HG02759 (cell line): ENCODE measurements around the gene FAM174A.
A peak's percentile ranks its signal among the peaks of the same experiment; 100 is the strongest.

ENCODE experiments used
- ATAC-seq: cut with Tn5 transposase; IDR thresholded peaks from one replicate; pipeline ENCODE4 v1.9.1; 2021; ENCODE audit warnings: mild to moderate bottlenecking, moderate library complexity; ENCODE audit not compliant: unreplicated experiment

The FAM174A gene

DNA sequence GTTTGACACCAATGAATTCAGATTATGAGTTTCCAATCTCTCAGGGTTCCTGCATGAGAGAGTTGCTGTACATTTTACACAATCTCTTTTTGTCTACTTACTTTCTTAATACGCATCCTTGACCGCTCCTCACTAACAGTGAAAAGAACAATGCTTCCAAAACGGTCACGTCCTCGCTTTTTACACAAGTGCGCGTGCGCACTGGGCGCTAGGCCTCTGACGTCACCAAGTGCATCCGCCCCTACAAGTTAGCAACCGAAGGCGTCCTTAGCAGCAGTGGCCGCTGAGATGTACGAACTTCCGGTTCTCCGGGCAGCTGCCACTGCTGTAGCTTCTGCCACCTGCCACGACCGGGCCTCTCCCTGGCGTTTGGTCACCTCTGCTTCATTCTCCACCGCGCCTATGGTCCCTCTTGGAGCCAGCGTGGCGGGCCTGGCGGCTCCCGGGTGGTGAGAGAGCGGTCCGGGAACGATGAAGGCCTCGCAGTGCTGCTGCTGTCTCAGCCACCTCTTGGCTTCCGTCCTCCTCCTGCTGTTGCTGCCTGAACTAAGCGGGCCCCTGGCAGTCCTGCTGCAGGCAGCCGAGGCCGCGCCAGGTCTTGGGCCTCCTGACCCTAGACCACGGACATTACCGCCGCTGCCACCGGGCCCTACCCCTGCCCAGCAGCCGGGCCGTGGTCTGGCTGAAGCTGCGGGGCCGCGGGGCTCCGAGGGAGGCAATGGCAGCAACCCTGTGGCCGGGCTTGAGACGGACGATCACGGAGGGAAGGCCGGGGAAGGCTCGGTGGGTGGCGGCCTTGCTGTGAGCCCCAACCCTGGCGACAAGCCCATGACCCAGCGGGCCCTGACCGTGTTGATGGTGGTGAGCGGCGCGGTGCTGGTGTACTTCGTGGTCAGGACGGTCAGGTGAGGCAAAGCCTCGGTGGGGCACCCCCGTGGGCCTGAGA lies at the start of gene FAM174A:
Gene FAM174A, plus strand, starts transcription at position 315 of the 946 bp plus-strand sequence. Its CDS starts 157 bp downstream, at position 472.
- ATAC-seq, result peak; percentile 98

DNA sequence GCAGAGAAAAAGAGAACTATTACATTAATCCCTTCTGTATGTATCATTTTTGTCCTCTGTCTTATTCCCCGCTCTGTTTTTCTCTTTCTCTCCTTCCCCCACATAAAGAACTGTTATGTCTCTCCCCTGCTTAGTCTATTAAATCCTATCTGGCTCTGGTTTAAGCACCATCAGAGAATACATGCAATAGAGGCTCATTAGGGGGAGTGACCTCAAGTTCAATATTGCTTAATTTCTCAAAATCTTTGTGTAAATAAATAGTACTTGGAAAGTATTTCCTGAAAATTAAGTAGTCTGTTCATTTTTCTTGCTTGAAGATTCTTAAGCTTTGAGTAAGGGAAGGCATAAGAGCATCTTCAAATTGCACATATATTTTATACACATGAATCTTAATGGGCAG lies 41.2 kb upstream of the FAM174A start:
- no peak for ATAC-seq

DNA sequence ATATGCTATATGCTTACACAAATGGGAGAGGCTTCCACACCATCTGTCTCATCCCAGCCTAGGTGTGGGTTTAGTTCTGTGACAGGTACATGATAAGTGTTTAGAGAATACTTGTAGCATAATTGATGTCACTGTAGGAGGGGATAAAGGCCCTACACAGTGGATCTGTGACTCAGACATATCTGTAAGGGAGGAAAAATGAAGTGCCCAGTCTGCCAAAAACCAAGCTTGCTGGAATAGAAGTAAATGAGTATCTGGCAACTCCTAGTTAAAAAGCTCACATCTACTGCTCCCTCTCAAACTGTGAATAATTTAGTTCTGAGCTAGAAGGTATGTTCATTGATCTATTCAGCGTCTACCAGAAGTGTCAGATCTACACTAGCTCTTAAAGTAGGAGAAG lies 38.9 kb upstream of the FAM174A start:
- no peak for ATAC-seq

DNA sequence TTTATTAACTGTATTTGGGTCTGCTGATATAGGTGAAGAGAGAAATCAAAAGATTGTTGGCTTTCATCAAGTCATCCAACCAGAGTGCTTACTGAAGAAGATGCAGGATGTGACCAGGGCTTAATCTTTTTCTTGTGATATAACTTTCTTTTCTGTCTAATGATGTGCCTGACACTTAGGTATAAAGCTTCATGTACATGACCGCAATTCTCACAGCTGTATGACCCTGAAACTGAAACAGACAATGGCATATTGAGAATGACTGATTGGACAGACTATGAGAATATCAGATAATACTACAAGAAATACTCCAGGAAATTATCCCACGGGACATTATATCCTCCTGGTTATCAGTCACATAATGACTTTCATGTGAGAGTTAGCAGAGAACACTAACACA lies 32.5 kb upstream of the FAM174A start:
- ATAC-seq, result no peak

DNA sequence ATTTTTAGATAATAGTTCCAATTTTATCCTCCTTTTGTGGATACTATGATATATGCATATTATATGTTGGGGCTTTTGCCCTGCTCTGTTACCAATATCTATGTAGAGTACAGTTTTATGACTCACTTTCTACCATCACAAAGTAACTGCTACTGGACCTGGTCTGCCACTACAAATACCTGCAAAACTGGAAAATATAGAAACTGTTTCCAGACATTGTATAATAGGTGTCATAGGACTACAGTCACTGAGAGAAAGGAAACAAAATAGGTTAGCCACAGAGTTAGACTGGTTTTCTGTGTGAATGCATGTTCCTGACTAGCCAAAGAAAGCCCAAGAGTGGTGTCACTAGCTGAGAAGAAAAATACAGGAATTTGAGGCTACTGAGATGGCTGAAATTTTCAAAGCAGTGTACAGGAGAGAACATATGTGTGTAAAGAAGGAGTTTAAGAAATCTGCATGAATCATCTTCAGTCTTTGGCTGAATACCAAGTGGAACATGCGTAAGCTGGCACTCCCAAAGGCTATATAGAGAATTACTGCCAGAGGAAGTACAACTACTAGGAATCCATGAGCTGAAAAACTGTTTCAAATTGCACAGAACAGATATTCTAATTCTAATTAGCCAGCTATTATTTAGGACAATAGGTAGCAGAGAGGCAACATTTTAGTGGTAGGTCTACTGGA lies 29.0 kb upstream of the FAM174A start:
- ATAC-seq, result no peak

DNA sequence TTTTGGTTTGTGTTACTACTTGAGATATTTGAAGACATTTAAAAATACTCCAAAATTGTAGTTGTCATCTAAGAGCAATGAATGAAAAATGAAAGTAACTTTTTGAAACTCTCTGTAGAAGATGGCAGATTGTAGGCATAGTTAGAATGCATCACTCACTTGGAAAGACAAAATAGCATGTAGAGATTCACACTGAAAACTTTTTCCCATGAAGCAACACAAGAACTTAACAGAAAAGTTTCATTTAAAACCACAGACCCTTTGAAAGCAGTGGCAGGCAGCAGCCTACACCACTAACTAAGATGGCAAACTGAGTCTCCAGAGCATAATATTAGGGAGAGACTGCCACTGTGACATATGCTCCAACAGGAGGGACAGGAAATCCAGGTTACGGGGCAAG lies 18.9 kb upstream of the FAM174A start:
- ATAC-seq, result no peak

DNA sequence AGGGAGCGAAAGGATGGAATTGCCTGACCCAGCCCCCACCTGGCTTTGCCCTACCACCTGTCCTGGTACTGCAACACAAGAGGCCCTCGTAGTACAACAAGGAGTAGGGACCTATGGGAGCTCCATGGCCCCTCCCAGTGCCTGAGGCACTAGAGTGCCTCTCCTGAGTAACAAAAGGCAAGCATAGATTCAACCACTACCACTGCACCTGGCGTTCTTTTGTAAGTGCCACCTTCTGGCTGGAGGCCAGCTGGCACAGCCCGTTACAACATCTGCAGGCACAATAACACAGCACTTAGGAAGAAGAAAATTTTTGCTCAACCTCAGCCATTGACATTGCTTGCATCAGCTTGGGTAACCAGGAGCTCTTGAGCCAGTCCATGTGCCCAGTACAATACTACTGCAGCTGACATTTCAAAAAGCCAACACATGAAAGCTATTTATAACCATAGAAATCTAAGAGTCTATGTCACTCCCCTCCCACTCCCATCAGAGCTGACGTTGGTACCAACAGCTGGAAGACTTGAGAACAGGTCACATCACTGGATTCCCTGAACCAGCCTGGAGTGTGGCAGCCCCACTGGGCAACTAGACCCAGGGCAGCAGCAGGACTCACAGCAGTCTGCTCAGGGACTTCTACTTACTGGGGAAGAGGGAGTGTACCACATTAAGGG lies 17.7 kb upstream of the FAM174A start:
- no peak for ATAC-seq

DNA sequence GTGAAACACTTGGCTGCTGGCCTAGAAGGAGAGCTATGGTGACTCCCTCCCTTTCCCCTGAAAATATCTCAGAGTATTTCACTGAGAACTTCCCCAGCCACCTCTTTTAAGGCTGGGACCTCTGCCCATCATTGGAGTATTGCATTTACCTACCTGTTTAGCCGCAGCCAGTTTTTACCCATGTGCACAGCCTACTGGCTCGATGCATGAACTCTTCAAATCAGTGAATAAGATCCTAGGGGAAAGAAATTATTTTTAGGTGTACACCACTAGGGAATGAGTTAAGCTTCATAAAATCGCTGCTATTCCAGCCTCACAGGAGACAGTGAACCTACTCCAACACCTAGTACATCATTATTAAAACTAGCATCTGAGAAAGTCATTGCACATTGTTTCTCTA lies 16.8 kb upstream of the FAM174A start:
- ATAC-seq, result no peak

DNA sequence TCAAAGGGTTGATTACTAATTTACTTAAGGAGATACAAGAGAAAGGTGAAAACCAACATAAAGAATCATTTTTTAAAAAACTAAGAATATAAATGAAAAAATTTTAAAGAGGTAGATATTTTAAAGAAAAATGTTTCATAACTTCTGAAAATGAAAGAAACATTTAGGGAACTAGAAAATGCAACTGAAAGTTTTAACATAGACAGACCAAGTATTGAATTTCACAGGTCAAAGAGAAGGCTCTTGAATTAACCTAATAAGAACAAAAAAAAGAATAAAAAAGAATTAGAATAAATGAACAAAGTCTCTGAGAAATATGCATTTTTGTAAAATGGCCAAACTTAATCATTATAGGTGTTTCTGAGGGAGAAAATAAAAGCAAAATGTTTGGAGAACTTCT lies 16.1 kb upstream of the FAM174A start:
- ATAC-seq, result no peak

DNA sequence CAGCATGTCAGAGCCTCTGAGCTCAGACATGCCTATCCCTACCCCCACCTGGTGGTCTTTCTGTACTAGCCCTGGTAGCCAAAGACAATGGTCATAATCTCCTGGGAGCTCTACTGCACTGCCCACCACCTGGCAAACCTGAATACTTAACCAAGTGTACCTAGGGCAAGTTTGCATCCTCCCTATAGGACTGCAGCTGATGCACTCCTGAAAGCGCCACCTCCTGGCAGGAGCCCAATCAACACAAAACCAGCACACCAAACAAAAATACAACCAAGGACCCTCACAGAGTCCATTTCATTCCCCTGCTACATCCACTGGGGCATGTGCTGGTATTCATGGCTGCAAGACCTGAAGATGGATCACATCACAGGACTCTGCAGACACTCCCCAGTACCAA lies 14.8 kb upstream of the FAM174A start:
- no peak for ATAC-seq

DNA sequence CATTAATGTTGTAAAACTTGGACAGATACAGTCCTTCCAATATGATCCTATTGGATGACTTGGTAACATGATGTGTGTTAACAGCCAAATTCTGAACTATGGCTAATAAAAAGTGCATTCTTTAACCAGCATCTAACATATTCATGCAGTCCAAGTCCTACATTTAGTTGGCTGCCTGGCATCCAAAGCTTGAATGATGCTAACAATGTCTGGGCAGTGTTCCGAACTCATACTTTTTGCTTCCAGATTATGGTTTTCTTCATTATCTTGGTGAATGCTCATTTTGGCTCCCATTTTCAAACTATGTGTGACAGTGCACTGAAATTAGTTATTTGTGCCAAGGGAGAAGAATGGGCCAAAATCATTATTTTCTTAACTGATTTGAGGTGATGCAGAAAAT lies 2.8 kb downstream of the FAM174A start:
- no peak for ATAC-seq

DNA sequence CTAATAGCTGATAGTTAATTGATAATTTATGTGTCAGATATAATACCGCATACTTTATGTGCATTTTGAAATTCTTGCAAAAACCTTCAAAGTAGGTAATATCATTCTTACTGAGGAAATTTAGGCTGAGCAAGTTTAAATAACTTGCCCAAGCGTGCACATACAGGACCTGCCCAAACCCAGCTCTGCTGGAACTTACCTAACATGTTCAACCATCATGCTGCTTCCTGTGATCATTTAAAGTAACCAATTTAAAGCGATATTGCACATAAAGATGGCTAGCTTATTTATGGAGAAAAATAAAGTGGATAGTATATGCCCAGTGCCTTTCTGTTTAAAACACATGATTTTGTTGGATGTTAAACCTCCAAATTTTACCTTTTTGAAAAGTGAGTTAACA lies 4.3 kb downstream of the FAM174A start:
- ATAC-seq, result no peak

DNA sequence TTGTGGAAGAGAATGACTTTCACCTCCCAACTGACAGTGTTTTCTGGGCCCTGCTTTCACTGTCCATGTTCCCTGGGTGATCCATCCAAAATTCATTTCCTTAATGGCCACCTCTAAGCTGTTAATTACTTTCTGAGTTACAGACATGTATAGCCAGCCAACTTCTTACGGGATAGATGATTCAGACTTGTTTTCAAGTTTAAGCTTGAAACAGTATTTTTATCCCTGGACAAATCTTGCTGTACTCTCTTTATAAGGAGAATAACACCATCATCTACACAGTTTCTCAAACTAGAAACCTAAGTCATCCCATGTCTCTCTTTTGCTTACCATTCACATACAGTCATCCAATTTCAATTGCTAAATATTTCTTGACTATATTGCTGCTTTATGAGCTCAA lies 6.9 kb downstream of the FAM174A start:
- ATAC-seq, result no peak

DNA sequence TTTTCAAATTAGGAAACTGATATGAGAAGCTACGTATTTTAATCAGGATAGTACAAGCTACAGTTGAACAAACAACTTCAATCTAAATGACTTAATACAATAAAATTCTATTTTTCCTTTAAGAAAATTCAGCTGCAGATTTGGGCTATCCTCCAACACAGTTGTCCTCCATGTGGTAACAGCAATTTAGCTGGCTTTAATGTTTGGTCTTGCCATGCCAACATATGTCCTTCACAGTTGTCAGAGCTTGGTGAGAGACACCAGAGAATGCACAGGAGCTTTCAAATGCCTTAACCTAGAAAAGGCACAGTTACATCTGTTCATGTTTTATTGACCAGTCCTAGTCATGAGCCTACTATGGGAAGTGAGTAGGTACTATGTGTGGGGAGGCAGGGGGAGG lies 10.8 kb downstream of the FAM174A start:
- ATAC-seq, result no peak

DNA sequence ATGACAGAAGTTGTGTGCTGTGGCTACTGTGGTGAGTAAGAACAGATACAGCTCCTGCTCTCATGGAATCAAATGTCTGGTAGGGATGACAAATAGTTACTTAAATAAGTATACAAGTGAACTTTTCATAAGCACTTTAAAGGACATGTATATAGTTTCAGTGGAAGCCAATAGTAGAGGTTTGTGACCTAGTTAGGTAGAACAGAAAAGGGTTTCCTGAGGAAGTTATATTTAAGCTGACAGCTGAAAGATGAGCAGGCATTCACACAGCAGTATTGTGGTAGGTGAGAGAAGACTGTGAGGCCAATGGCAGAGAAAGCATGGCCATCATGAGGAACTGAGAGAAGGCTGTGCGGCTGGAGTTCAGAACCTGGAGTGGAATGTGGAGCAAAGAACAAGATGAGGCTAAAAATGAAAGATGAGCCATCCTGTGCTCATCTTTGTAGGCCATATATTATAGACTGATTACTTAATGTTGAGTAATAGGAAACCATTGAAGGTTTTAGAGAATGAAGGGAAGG lies 15.4 kb downstream of the FAM174A start:
- peak; percentile 89 for ATAC-seq

DNA sequence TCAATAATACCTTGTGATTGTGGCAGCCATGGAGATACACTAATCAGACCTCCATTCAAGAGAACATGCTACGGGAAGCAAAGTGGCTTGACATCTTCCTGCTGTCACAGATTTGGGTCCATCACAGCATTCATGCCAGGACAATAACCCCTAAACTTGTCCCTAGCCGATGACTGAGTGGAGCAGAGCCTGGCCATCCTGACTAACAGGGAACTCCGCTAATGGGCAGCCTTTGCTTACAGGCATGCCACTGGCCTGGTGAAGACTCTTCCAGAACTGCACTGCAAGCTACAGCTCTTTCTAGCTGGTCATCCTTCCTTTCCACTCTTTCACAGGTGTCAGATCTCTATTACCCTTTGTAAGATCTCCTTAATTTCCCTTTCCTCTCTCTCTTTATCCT lies 16.0 kb downstream of the FAM174A start:
- peak; percentile 14 for ATAC-seq

DNA sequence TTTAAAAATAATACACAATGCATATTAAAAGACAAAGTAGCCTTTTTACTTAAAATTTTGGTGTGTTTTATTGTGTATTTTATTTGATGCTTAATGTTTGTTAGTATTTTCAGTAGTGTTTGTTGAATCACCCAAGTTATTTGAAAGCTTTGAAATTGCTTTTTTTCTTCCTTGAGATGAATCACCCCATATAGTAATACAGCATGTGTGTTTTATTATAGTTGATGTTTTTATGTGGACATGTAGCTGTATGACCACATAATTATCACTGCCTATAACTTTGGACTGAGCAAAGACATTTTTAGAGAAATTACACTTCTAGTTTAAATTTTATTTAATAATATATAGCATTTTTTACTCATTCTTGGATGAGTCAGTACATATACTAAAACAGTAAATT lies 18.0 kb downstream of the FAM174A start:
- no peak for ATAC-seq

DNA sequence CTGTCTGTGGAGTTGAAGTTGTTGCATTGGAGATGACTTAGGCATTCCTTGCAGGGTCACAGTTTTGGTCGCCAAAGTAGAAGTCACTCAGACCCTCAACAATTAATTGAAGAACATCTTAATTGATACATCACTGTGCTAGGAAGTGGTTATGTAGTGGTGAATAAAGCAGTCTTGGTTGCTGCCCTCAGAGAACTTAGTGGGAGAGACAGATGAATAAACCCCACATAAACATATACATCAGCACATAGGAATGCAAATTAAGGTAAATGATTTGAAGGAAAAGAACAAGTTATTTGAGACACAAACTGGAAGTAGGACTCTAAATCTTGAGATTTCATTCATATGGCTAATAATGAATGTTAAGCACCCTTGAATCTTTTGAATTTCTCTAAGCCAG lies 25.7 kb downstream of the FAM174A start:
- no peak for ATAC-seq

DNA sequence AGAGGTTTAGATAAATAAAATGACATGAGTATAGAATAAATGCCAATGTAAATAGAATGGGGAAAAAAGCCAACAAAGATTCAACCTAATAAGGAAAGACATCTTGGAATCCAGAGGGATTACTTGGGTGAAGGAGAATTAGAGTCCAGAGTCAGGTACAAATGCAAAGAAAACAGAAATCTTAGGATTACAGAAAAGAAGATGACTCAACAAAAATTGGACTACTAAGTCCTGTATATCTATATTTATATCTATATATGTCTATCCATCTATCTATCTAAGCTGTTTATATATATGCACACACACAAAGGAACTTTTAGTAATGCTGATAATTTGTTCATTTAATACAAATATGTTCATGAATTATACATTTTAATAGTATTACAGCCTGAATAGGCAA lies 27.6 kb downstream of the FAM174A start:
- no peak for ATAC-seq

DNA sequence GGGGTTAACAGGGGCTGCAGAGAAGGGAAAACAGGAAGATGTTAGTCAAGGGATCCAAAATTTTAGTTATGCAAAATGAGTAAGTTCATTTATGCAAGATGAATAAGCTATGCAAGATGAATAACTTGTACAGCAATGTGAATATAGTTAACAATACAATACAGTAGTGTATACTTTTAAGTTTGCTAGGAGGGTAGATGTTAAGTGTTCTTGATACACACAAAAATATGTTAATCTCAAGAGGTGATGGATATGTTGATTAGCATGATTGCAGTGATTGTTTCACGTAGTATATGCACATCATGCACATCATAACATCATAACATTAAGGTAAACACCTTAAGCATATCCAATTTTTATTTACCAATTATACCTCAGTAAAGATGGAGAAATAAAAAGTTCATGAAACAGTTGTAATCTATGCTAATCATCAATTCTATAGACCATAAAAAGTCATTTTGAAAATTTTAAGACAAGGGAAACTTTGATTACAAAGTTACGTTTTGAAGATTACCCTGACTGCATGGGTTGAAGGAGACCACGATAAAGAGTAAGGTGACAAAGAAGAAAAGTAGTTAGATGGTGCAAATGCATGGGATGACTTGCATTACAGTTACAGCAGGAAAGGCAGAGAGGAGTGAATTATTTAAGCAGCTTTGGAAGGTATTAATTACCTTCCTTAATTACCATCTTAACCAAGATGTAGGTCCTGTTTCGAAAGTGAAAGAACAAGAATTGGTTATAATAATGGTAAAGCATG lies 31.4 kb downstream of the FAM174A start:
- ATAC-seq, result no peak

DNA sequence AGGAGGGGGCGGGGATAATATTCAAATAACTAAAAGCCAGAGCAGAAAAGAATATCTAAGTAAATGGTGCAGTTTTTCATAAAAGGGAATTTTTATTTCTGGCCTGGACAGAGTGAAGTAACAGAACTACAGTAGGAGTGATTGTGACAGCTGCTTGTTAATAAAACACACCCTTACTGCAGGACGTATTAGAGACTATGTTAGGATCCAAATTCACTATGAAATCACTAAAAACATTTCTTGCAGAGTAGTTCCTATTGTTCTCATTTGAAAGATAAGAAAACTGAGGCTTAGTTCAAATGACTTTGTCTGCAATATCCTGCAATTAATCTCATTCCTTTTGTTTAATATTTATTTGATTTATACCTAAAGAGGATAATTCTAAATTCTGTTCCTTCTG lies 39.5 kb downstream of the FAM174A start:
- no peak for ATAC-seq
